Suprapubic skin (tissue), 4 donors: ENCODE measurements around the gene OSMR.

Experiments
- CTCF ChIP-seq, 2 donors: fragments of 200-600 bp in 1 of 2; fragments of 450-650 bp in 1 of 2; sonication (generic) in 1 of 2; IDR thresholded peaks; one replicate each; pipeline ENCODE4 v1.5.1; 2016 to 2019; ENCODE audit warnings: antibody characterized with exemption in 2 of 2, mild to moderate bottlenecking in 1 of 2, moderate library complexity in 1 of 2
- POLR2A ChIP-seq, 2 donors: fragments of 450-650 bp; IDR thresholded peaks; one replicate each; pipeline ENCODE4 v1.6.1; 2017; ENCODE audit warnings: antibody characterized with exemption in 2 of 2, mild to moderate bottlenecking in 2 of 2, moderate library complexity in 2 of 2
- POLR2AphosphoS5 ChIP-seq, 3 donors: sonication (generic); formaldehyde crosslinking; IDR thresholded peaks; one replicate each; pipeline ENCODE4 v1.6.1; 2017; ENCODE audit warnings: antibody characterized with exemption in 3 of 3

DNA sequence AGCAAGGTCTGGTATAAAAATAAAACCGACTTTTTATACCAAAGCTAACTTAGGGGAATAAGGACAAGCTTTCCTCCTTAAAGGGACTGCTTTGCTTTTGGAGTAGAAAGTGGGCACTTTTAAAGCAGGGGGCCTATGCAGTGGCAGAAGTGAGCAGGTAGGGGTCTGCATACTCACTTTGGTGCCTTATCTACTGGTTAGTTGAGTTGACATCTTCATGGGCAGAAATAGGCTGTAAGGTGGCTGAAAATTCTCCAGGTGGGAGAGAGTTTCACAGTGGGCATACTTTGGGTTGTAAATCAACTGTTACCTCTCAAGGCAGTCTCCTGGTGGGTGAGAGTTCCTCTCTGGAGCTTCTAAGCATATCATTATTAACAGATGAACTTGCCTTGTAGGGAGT, 24.8 kb downstream of the OSMR start:
- TF ChIP-seq POLR2A (IDR thresholded peaks at IDR 0.05) (no peak), CTCF (IDR thresholded peaks at IDR 0.05) (no peak), POLR2AphosphoS5 (IDR thresholded peaks at IDR 0.05) (no peak)
